Limb (tissue), 2 donors: ENCODE data around the gene LAMB1.

Source experiments
- DNase-seq, 2 donors: peaks; one replicate each; pipeline ENCODE4 v3.0.0-alpha.2; 2016; ENCODE audit errors: extremely low spot score in 2 of 2

The LAMB1 gene

GRCh38 chr7:107948645-107949442 is 54.1 kb downstream of the LAMB1 start:
- no peak for DNase-seq

- DNase-seq = no peak
These were observed 56.1 kb downstream of the LAMB1 start for GRCh38 chr7:107946881-107947280.

GRCh38 chr7:107946451-107946850 is 56.5 kb downstream of the LAMB1 start:
- no peak for DNase-seq

GRCh38 chr7:107945332-107945731 is 57.6 kb downstream of the LAMB1 start:
- DNase-seq = no peak

- no peak for DNase-seq
These were observed 58.4 kb downstream of the LAMB1 start for GRCh38 chr7:107944411-107945169.

GRCh38 chr7:107943018-107943417 is 59.9 kb downstream of the LAMB1 start:
- no peak for DNase-seq

- no peak for DNase-seq
These were observed 62.0 kb downstream of the LAMB1 start for GRCh38 chr7:107940951-107941350.

GRCh38 chr7:107939573-107940489 is 63.1 kb downstream of the LAMB1 start:
- DNase-seq = no peak

GRCh38 chr7:107938456-107939250 is 64.3 kb downstream of the LAMB1 start:
- no peak for DNase-seq

- no peak for DNase-seq
These were observed 65.4 kb downstream of the LAMB1 start for GRCh38 chr7:107937531-107937930.

- no peak for DNase-seq
These were observed 66.6 kb downstream of the LAMB1 start for GRCh38 chr7:107936312-107936711.

GRCh38 chr7:107934991-107935770 is 67.8 kb downstream of the LAMB1 start:
- no peak for DNase-seq

GRCh38 chr7:107933386-107934013 is 69.5 kb downstream of the LAMB1 start:
- DNase-seq = no peak

GRCh38 chr7:107932805-107933204 is 70.2 kb downstream of the LAMB1 start:
- DNase-seq = no peak

GRCh38 chr7:107931740-107932515 is 71.0 kb downstream of the LAMB1 start:
- no peak for DNase-seq

GRCh38 chr7:107926481-107926880 is 76.5 kb downstream of the LAMB1 start:
- DNase-seq = no peak

- no peak for DNase-seq
These were observed 78.0 kb downstream of the LAMB1 start for GRCh38 chr7:107924841-107925504.

- no peak for DNase-seq
These were observed 80.1 kb downstream of the LAMB1 start for GRCh38 chr7:107922886-107923285.
